Measurements from ENCODE around the gene PTPRD.

Gene PTPRD

GRCh38 chr9:8917956-8918739 lies 1694.7 kb downstream of the PTPRD start:
- TF ChIP-seq, protein P1, sequence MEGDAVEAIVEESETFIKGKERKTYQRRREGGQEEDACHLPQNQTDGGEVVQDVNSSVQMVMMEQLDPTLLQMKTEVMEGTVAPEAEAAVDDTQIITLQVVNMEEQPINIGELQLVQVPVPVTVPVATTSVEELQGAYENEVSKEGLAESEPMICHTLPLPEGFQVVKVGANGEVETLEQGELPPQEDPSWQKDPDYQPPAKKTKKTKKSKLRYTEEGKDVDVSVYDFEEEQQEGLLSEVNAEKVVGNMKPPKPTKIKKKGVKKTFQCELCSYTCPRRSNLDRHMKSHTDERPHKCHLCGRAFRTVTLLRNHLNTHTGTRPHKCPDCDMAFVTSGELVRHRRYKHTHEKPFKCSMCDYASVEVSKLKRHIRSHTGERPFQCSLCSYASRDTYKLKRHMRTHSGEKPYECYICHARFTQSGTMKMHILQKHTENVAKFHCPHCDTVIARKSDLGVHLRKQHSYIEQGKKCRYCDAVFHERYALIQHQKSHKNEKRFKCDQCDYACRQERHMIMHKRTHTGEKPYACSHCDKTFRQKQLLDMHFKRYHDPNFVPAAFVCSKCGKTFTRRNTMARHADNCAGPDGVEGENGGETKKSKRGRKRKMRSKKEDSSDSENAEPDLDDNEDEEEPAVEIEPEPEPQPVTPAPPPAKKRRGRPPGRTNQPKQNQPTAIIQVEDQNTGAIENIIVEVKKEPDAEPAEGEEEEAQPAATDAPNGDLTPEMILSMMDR (IDR thresholded peaks at IDR 0.05; ENCODE audit: borderline replicate concordance, control extremely low read depth, extremely low read depth, insufficient read depth, missing control alignments), result no peak
- DNase-seq (ENCODE audit: low spot score), result no peak
- in situ Hi-C loops (cut with MboI; ENCODE audit: low sequenced_read_pairs, unreplicated experiment), result no loop called here

GRCh38 chr9:8916771-8917170 lies 1696.0 kb downstream of the PTPRD start:
- in situ Hi-C loops (cut with MboI; ENCODE audit: low sequenced_read_pairs, unreplicated experiment), result no loop called here

DNA sequence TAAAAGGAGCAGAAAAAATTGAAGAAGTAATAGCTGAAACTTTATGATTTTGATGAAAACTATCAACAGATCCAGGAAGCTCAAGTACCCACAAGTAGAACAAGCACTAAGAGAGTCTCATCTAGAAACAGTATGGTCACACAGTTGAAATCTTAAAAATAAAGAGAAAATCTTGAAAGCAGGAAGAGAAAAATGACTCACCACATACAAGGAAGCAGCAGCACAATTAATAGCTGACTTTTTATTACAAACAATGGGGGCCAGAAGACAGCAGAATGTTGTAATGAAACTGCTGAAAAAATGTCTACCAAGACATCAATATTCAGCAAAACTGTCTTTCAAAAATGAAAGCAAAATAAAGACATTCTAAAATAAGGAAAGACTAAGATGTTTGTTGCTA lies 1704.9 kb downstream of the PTPRD start:
- no peak for DNase-seq (ENCODE audit: low spot score)
- TF ChIP-seq, protein P1 (IDR thresholded peaks at IDR 0.05; ENCODE audit: borderline replicate concordance, control extremely low read depth, extremely low read depth, insufficient read depth, missing control alignments), result no peak
- in situ Hi-C loops (cut with MboI; ENCODE audit: low sequenced_read_pairs, unreplicated experiment), result no loop called here

More at GRCh38 chr9:8916771-8917170, 1696.0 kb downstream of the PTPRD start:
- TF ChIP-seq, protein P1 (IDR thresholded peaks at IDR 0.05; ENCODE audit: borderline replicate concordance, control extremely low read depth, extremely low read depth, insufficient read depth, missing control alignments), result no peak
- DNase-seq (ENCODE audit: low spot score), result no peak

GRCh38 chr9:8905731-8906130 lies 1707.1 kb downstream of the PTPRD start:
- in situ Hi-C loops (cut with MboI; ENCODE audit: low sequenced_read_pairs, unreplicated experiment), result no loop called here
- TF ChIP-seq, protein P1 (IDR thresholded peaks at IDR 0.05; ENCODE audit: borderline replicate concordance, control extremely low read depth, extremely low read depth, insufficient read depth, missing control alignments), result no peak
- DNase-seq (ENCODE audit: low spot score), result no peak

- TF ChIP-seq, protein P1 (IDR thresholded peaks at IDR 0.05; ENCODE audit: borderline replicate concordance, control extremely low read depth, extremely low read depth, insufficient read depth, missing control alignments), result no peak
- DNase-seq (ENCODE audit: low spot score), result no peak
- in situ Hi-C loops (cut with MboI; ENCODE audit: low sequenced_read_pairs, unreplicated experiment), result no loop called here
Measured at GRCh38 chr9:8904771-8905515, 1707.9 kb downstream of the PTPRD start.

DNA sequence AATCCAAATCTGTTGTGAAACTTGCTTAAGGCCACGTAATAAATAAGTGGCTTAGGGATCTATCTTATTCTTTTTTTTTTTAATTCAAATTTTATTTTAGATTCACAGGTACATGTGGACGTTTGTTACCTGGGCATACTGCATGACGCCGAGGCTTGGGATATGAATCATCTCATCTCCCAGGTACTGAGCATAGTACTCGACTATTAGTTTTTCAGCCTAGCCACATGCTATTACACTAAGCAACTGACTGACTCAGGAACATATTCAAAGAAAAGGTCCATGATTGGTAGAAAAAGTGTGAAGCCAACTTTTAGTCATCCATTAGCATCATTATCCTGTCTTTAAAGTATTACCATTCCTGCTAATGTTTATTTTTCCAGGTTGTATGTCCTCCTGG lies 1709.7 kb downstream of the PTPRD start:
- in situ Hi-C loops (cut with MboI; ENCODE audit: low sequenced_read_pairs, unreplicated experiment), result no loop called here
- no peak for DNase-seq (ENCODE audit: low spot score)
- TF ChIP-seq, protein P1 (IDR thresholded peaks at IDR 0.05; ENCODE audit: borderline replicate concordance, control extremely low read depth, extremely low read depth, insufficient read depth, missing control alignments), result no peak

Measured in GM13976 (cell line).